ENCODE measurements around the gene GNA12. TPM values are rescaled to one million over a fixed set of nuclear protein-coding genes. Genes with fewer than 3 reads are reported as not detected.
"Not testable (repeated sequence)": the region's sequence is repeated elsewhere in the genome, so short reads cannot be mapped to it uniquely, and the experiment has no call there.

The GNA12 gene
- total RNA-seq, 1 experiment from 2014 or later, result 15.0 TPM

DNA sequence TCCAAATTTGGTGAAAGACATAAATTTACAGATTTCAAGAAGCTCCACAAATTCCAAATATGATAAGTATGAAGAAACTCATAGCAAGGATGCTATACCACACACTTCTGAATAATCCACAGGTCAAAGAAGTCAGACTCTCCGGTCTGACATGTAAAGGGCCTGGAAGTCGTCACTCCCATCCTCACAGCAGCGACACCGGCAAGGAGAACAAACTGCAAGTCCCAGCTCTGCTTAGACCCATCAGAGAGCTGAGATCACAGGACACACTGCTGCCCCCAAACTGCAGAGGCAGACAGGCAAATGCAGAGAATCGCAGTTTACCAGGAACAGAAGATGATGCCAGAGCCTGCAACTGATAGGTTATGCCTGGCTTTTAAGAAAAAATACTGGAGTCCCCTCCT, 94.1 kb downstream of the GNA12 start:
- no peak overlapping the region for H2AFZ ChIP-seq (ENCODE audit: low read length)
- no peaks in the 10 kb centered on the region for H3K4me1 ChIP-seq (ENCODE audit: insufficient read depth, low read length)
- H3K9me2 ChIP-seq (replicated peaks; ENCODE audit: low read length), result no peaks in the 10 kb centered on the region
- POLR2A ChIA-PET (ENCODE audit: unreplicated experiment), result no interaction called here
- no TSS peak for BruUV-seq (replicated peaks)
- H3F3A ChIP-seq (ENCODE audit: low read length, unreplicated experiment), result no peaks in the 10 kb centered on the region
- no peak overlapping the region for H3K9ac ChIP-seq (ENCODE audit: low read length)
- no peak for ATAC-seq
- H3K27ac ChIP-seq (ENCODE audit: low read length), result no peak overlapping the region
- H4K20me1 ChIP-seq (ENCODE audit: low read length), result no peaks in the 10 kb centered on the region
- H3K79me2 ChIP-seq (ENCODE audit: low read length), result peaks cover 35% of the 10 kb centered on the region
- intact Hi-C loops (cut with micrococcal nuclease), result no loop called here
- no peaks in the 10 kb centered on the region for H3K9me3 ChIP-seq (ENCODE audit: low read length)
- H3K36me3 ChIP-seq (ENCODE audit: low read depth, low read length), result no peaks in the 10 kb centered on the region
- no peak for DNase-seq
- no peak overlapping the region for H3K4me2 ChIP-seq (ENCODE audit: low read length)
- H3K4me3 ChIP-seq (ENCODE audit: low read length), result no peak overlapping the region
- no peaks in the 10 kb centered on the region for H3K27me3 ChIP-seq (ENCODE audit: low read length)
- CTCF ChIA-PET, result no interaction called here
- TF ChIP-seq EZH2phosphoT487 (IDR thresholded peaks at IDR 0.05; ENCODE audit: borderline replicate concordance, low read length) (no peak), EZH2 (IDR thresholded peaks at IDR 0.05; ENCODE audit: low read length, unreplicated experiment) (no peak)
- TF ChIP-seq, protein P1, sequence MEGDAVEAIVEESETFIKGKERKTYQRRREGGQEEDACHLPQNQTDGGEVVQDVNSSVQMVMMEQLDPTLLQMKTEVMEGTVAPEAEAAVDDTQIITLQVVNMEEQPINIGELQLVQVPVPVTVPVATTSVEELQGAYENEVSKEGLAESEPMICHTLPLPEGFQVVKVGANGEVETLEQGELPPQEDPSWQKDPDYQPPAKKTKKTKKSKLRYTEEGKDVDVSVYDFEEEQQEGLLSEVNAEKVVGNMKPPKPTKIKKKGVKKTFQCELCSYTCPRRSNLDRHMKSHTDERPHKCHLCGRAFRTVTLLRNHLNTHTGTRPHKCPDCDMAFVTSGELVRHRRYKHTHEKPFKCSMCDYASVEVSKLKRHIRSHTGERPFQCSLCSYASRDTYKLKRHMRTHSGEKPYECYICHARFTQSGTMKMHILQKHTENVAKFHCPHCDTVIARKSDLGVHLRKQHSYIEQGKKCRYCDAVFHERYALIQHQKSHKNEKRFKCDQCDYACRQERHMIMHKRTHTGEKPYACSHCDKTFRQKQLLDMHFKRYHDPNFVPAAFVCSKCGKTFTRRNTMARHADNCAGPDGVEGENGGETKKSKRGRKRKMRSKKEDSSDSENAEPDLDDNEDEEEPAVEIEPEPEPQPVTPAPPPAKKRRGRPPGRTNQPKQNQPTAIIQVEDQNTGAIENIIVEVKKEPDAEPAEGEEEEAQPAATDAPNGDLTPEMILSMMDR (conservative IDR thresholded peaks at IDR 0.05; ENCODE audit: low read depth, low read length), result no peak

DNA sequence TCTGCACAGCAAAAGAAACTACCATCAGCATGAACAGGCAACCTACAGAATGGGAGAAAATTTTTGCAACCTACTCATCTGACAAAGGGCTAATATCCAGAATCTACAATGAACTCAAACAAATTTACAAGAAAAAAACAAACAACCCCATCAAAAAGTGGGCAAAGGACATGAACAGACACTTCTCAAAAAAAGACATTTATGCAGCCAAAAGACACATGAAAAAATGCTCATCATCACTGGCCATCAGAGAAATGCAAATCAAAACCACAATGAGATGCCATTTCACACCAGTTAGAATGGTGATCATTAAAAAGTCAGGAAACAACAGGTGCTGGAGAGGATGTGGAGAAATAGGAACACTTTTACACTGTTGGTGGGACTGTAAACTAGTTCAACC, 95.4 kb downstream of the GNA12 start:
- H3F3A ChIP-seq (ENCODE audit: low read length, unreplicated experiment); H3K27ac ChIP-seq (ENCODE audit: low read length); DNase-seq; H2AFZ ChIP-seq (ENCODE audit: low read length); ATAC-seq; H3K9me2 ChIP-seq (replicated peaks; ENCODE audit: low read length); H3K9me3 ChIP-seq (ENCODE audit: low read length); intact Hi-C loops (cut with micrococcal nuclease); CTCF ChIA-PET; H3K4me1 ChIP-seq (ENCODE audit: insufficient read depth, low read length); POLR2A ChIA-PET (ENCODE audit: unreplicated experiment); H3K9ac ChIP-seq (ENCODE audit: low read length); H3K27me3 ChIP-seq (ENCODE audit: low read length); H4K20me1 ChIP-seq (ENCODE audit: low read length); H3K4me3 ChIP-seq (ENCODE audit: low read length); H3K4me2 ChIP-seq (ENCODE audit: low read length); BruUV-seq (replicated peaks); H3K36me3 ChIP-seq (ENCODE audit: low read depth, low read length): not testable (repeated sequence)
- peaks cover 32% of the 10 kb centered on the region for H3K79me2 ChIP-seq (ENCODE audit: low read length)

DNA sequence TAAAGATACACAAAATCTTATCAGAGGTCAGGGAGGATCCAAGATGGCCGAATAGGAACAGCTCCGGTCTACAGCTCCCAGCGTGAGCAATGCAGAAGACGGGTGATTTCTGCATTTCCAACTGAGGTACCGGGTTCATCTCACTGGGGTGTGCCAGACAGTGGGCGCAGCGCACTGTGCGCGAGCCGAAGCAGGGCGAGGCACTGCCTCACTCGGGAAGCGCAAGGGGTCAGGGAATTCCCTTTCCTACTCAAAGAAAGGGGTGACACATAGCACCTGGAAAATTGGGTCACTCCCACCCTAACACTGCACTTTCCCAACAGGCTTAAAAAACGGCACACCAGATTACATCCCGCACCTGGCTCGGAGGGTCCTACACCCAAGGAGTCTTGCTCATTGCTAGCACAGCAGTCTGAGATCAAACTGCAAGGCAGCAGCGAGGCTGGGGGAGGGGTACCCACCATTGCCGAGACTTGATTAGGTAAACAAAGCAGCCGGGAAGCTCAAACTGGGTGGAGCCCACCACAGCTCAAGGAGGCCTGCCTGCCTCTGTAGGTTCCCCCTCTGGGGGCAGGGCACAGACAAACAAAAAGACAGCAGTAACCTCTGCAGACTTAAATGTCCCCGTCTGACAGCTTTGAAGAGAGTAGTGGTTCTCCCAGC, 100.5 kb downstream of the GNA12 start:
- H3K9me3 ChIP-seq (ENCODE audit: low read length); H3K79me2 ChIP-seq (ENCODE audit: low read length); H3K4me1 ChIP-seq (ENCODE audit: insufficient read depth, low read length); DNase-seq; H3K4me2 ChIP-seq (ENCODE audit: low read length); H3K27ac ChIP-seq (ENCODE audit: low read length); H3K27me3 ChIP-seq (ENCODE audit: low read length); POLR2A ChIA-PET (ENCODE audit: unreplicated experiment); H3F3A ChIP-seq (ENCODE audit: low read length, unreplicated experiment); ATAC-seq; H3K9ac ChIP-seq (ENCODE audit: low read length); H2AFZ ChIP-seq (ENCODE audit: low read length); H3K4me3 ChIP-seq (ENCODE audit: low read length); H3K9me2 ChIP-seq (replicated peaks; ENCODE audit: low read length); CTCF ChIA-PET; intact Hi-C loops (cut with micrococcal nuclease); H3K36me3 ChIP-seq (ENCODE audit: low read depth, low read length); H4K20me1 ChIP-seq (ENCODE audit: low read length); BruUV-seq (replicated peaks): not testable (repeated sequence)

All from PC-3 (cell line).